H54 (cell line): ENCODE data around the gene CCDC127.

Source experiments
- DNase-seq: peaks from one replicate; pipeline ENCODE4 v3.0.0; 2011; ENCODE audit warnings: low spot score, mixed read lengths; ENCODE audit not compliant: insufficient read length
- FAIRE-seq: peaks from 3 replicates; lab custom pipeline; 2011; peaks lifted over from hg19 to GRCh38; lab: Jason Lieb, UNC
- POLR2A ChIP-seq: IDR thresholded peaks from 2 replicates; pipeline ENCODE4 v1.6.1; 2011; ENCODE audit warnings: low read depth, mild to moderate bottlenecking, low read length

Gene CCDC127

GRCh38 chr5:213803-214395, 4.1 kb downstream of the CCDC127 start:
- DNase-seq, result no peak
- FAIRE-seq, result no peak
- no peak for TF ChIP-seq POLR2A

GRCh38 chr5:208449-209114, 9.4 kb downstream of the CCDC127 start:
- no peak for FAIRE-seq

DNA sequence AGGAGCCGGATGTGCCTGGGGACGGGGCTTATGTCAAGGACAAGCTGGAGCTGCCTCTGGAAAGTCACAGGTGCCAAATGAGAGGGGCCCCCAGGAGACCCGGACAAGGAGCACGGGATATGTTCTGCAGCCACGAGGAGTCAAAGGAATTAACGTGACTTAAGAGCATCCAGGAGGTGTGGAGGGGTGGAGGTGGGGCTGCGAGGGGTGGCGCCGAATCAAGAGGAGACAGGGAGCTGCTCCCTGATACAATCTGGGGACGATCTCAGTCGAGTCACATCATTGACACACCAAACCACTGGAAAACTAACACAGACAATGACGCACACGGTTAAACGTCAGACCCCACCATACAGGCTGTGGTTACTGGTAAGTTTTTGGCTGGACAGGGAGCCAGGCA, 10.4 kb downstream of the CCDC127 start:
- TF ChIP-seq POLR2A, result no peak
- no peak for FAIRE-seq
- no peak for DNase-seq

More at GRCh38 chr5:208449-209114, 9.4 kb downstream of the CCDC127 start:
- TF ChIP-seq POLR2A, result no peak
- no peak for DNase-seq

- FAIRE-seq, result no peak
- no peak for DNase-seq
- no peak for TF ChIP-seq POLR2A
Observed at GRCh38 chr5:206927-207536, 10.9 kb downstream of the CCDC127 start.

DNA sequence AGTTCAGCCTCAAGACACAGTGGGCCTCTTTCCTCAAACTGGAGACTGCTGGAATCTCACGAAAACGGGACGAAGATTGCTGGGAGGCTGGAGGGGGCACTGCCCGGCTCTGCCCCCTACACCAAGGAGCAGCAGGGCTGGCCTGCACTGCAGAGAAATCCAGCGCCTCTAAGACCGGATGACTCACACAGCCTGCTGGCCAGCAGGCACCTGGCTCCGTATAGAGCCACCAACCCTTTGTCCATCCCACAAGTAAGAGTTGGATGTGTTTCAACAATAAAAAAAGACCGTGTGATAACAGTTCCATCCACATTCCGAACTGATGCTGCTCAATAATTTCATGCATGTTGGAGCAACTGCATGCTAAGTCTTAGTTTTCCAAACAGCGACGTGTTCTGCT, 11.5 kb downstream of the CCDC127 start:
- TF ChIP-seq POLR2A, result no peak
- FAIRE-seq (no peak), DNase-seq (peak; percentile 69)

- no peak for FAIRE-seq
- TF ChIP-seq POLR2A, result no peak
Observed at GRCh38 chr5:204966-205670, 12.8 kb downstream of the CCDC127 start.

DNA sequence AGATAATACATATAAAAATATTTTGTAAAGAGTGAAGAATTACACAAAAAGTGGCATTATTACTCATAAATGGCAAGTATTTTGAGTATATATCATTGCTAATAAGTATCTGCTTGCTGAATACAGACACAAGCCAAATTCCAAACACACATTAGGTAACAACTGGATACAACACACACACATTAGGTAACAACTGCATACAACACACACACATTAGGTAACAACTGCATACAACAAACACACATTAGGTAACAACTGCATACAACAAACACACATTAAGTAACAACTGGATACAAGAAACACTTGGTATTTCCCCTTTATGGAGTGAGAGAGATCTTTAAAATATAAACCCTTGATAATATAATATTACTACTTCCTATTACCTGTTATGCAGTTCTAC, 13.5 kb downstream of the CCDC127 start:
- DNase-seq (no peak), FAIRE-seq (no peak)
- TF ChIP-seq POLR2A, result no peak

More at GRCh38 chr5:204966-205670, 12.8 kb downstream of the CCDC127 start:
- no peak for DNase-seq

DNA sequence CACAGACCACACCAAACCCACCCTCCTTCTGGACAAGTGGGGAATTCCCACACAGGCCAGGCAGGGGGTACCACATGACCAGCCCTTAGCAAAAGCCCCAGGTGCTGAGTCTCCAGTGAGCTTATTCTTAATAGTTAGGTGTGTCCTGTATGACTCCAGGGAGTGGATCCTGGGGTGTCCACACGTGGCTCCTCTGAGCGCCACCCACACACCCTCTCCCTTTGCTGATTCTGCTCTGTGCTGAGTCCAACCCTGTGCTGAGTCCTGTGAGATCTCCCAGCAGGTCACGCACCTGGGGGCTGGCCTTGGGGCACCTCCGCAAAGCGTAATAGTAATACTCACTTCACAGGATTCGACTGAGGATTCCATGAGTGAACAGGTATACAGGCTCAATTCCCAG, 14.0 kb downstream of the CCDC127 start:
- TF ChIP-seq POLR2A, result no peak
- FAIRE-seq, result no peak
- DNase-seq, result no peak

DNA sequence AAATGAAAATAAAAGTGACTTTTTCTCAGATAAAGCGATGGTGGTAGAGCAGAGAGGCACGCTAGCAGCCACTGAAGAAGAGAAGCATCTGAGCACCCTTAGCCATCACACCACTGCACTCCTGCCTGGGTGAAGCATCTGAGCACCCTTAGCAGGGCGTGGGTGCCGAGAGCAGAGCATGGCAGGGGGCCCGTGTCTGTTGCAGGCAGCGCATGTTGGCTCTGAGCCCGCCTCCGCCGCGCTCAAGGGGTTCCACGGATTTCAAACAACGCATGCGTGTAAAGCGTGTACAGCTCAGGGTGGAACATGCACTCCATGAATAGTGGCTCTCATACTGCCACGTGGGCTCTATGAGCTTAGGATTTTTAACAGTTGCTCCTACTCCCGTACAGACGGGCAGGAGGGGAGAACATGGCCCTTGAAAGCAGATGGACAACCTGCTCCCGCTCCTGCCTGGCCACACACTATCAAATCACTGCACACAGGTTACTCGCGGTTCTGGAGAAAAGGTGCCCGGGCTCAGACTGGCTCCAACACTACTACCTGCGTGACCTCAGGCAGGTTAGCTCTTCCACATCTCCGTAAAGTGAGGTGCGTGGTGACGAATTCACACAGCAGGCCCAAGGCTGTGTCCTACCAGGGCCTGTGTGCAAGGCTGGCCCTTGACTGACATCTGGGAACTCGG, 14.6 kb downstream of the CCDC127 start:
- TF ChIP-seq POLR2A, result no peak
- no peak for FAIRE-seq
- DNase-seq, result no peak

DNA sequence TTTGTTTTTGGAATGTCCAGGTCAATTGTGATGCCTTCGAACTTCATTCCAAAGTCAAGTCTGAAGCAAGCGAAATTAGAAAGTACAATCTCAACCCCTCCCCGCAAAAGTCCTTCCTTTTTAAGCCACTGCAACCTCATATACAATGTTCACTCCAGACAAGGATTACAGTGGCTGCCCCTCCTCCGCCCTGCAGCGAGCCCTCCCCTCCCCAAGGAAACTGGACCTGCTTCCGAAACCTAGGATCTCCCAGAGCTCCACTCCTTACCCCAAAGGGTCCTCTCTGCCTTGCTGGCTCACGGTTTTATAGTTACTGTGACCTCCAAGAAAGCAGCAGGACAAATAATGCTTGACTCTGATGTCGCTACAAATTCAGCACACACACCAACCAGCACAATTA, 16.3 kb downstream of the CCDC127 start:
- TF ChIP-seq POLR2A, result no peak
- no peak for DNase-seq
- FAIRE-seq, result no peak

DNA sequence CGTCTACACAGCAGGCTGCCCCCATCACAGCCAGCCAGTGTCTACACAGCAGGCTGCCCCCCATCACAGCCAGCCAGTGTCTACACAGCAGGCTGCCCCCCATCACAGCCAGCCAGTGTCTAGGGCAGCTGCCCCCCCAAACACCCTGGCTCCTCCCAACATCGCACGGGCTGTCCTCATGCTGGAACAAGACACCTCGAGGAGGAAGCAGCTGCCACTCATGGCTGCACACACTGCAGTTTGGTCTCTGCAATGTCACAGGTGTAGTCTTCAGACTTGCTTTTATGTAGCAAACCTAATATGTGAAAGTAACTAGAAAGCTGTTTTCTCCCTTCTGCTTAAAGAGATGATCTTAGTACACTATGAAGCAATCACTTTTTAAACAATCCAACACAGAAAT, 17.0 kb downstream of the CCDC127 start:
- DNase-seq (no peak), FAIRE-seq (no peak)
- no peak for TF ChIP-seq POLR2A

DNA sequence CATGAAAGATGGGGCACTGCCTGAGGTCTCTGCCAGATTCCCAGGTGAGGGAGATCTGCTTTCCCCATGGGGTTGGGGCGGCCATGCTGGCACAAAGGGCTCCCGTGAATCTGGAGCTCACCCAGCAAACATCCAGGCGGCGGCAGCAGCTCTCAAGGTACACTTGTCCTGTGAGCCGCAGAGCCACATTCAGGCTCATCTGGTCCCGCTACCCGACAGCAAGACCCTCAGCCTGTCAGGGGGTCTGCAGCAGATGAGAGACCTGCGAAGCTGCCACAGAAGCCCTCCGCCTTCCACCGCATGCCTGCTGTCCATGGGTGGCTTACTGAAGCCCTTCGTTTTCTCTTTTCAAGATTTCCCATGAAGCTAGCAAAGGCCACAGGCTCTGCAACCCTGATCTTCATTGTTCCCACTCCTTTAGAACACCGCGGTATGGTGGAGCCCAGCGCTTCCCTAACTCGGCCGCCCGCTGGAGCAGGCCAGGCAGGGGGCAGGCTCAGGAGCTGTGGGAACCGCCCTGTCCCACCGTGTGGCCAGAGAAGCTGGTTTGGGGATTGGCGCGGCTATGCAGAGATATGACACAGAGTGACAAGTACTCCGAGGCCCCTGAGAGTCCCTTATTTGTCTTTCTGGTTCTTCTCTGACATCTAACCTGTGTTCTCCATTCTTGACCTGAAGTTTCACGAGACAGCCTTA, 17.9 kb downstream of the CCDC127 start:
- no peak for TF ChIP-seq POLR2A
- DNase-seq (no peak), FAIRE-seq (no peak)
